CD4-positive, alpha-beta T cell treated with Interleukin-15 for 1 hour (primary cell): ENCODE data around the gene FNDC8.
A peak's percentile ranks its signal among the peaks of the same experiment; 100 is the strongest.
"Not testable (repeated sequence)": the region's sequence is repeated elsewhere in the genome, so short reads cannot be mapped to it uniquely, and the experiment has no call there.

Experiments
- DNase-seq: peaks from one replicate; pipeline ENCODE4 v3.0.0-alpha.2; 2020

FNDC8 gene

DNA sequence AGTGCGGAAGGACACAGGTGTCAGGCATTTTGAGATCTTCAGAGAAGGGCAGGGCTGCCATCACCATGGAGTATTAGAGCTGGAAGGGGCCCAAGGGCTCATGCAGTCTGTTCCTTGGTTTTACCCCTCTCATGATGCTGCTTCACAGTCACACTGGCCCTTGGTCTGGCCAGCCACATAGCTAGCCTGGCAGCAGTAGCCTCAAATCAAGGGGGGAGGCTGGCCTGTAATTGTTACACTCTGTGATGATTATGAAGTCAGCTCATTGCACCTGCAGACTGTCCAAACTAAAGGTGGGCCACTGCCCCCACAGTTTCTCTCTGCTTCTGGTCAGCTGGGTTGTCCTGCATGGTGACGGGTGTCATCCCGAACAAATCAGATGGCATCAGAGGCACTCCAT, at the start of gene FNDC8:
FNDC8 (plus strand) TSS at position 301 of the 400 bp plus-strand sequence; CDS start at position 380, 79 bp downstream.
- no peak for DNase-seq

DNA sequence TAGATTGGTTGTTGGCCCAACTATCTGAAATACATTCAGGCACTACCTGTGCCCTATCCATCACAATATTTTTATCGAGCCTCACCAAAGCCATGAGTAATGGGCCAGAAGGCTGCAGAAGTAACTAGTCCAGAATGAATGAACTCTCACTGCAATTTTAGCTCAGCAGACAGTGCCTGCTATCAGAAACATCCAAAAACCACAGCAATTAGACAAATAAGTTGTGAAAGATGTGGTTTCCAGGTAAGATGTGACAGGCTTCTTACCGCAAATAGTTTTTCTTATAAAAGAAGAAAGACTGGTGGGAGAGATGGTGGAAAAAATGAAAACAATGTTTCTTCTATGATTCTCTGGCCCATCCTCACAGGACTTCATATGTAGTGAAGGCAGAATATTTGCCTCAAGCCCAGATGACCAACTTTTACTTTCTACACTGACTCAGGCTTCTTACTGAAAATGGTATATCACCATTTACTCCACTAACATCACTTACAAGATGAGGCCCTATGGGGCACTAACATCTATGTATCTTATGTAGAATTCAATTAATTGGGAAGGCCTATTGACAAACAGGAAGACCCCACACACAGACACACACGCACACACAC, 48.1 kb upstream of the FNDC8 start:
- DNase-seq = no peak

GRCh38 chr17:35073991-35074627, 47.3 kb upstream of the FNDC8 start:
- no peak for DNase-seq

DNA sequence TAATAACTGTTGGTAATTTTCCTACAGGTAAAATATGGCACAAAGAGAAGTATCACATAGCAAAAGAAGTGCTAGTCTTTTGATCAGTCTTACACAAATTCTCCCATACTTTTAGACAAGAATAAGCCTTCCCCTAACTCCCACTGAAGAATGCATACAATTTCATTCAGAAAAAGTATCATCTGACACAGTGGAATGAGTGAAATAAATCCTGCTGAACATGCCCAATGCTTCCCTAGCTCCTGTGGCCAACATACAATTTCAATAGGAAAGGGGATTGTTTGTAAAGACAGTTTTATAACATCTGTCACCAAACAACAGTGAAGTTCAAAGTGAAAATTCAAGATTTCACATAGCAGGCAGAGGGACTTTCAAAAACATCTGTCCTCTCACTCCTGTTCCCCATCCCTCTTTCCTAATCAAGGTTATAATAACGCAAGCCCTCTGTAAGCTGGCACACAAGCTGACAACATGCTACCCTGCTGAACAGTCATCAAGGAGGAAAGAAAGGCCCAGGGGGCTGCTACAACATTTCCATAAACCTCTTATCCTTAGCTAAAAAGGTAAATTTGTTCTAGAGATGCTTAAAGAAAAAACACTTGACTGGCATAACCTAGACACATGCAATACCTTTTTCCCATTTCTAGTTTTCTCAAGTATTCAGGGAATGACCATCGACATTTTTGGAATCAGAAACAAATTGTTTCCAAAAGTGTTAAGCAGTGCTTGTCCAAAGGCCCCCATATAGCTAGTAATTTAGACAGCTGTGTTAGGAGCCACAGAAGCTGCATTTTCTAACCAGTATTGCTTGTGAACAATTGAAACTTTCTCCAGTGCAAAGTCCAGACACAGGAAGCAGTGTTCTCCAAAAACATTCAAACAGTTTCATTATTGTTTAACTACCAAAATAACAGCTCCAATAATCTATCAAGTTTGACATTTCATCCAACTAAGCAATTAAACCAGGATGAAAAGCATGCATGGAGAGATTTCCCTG, 46.4 kb upstream of the FNDC8 start:
- no peak for DNase-seq

DNA sequence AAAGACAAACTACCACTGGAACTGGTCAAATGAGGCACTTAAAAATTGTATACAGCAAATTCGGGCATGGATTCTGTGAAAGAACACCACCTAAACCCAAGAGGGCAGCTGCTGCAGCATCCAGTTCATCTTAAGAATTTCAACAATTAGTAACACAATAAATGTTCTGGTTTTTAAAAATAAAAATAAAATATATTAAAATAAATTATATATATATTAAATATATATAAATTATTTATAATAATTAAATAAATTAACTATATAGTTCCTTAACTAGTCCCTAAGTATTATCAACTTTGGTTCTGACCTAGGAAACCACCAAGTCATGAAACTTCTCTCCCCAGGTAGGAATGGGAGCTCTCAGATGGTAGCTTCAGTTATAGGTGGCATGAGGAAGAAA, 44.5 kb upstream of the FNDC8 start:
- no peak for DNase-seq

GRCh38 chr17:35079547-35080423, 41.6 kb upstream of the FNDC8 start:
- no peak for DNase-seq

DNA sequence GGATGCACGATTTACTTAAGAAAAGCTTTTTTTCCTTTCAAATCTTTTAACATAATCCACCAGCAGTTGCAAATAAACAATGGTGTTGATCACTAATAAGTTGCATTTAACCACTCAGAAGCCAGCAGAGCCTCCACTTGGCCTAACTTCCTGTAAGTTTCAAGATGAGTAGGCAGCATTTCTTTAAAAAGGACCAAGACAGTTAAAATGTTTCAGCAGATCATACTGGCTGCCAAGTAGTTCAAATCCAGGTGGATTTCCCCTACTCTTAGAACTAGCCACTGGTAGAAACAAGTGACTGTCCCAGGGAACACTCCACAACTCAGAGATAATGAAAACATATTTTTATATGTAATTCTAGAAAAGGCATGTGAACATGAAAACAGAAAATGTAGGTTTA, 40.9 kb upstream of the FNDC8 start:
- DNase-seq = no peak

DNA sequence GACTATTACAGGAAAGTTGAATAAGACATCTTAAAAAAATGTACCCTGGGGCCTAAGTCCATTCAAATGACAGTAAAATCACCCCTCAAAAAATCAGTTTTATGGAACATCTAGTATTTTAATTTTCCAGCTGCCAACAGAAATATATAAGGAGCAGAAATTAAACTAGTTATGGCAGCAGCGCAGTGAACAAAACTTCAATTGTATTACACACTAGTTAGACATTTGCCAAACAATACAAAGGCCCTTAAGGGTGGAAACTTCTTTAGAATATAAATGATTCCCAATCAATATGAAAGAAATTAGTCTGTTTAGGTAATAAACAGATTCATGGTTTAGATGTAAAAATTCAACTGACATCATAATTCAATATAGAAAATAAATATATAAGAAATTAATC, 39.8 kb upstream of the FNDC8 start:
- DNase-seq = no peak

DNA sequence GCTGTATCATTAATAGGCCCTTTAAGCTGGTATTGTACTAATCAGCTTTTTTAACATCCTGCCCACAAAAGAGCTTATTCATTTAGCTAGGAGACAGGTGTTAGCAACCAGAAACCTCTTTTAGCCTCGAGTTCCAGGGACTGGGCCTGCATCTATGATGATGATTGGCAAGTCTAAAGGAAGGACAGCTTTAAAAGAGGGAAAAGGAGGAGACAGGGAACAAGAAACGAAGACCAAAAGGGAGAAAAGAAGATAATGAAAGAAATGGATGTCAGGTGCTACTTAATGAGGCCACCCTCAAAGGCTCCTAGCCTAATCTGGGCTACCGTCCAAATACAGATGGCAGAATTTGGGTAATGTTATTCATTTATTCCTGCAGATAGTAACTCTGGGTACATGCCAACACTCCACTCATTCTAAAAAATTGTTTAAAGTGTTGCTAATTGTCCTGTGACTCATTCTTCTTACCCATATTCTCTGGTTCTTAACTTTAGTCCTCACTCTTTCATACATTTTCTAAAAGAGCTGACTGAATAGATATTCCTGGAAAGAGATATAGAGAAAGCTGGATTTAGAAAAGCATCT, 39.2 kb upstream of the FNDC8 start:
- DNase-seq = no peak

DNA sequence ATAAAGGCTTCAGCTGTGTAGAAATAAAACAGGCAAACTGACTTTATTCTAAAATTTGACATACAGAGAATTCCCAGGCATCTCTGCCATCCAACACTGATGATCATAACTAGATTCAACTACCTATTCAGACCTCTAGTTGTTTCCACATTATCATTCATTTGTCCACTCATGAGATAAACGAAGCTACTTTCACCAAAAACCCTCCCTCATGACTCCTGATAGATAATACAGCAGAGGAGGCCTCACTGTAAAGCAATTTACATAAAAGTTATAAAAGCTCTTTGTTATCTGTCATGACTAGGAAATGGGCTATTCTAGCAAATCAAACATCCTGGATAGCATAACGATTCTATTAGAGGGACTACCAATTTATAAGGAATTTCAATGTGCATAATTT, 38.3 kb upstream of the FNDC8 start:
- DNase-seq = no peak

- no peak for DNase-seq
These were observed 36.4 kb upstream of the FNDC8 start for GRCh38 chr17:35084987-35085386.

GRCh38 chr17:35086164-35086563, 35.3 kb upstream of the FNDC8 start:
- DNase-seq = no peak

GRCh38 chr17:35086931-35087573, 34.4 kb upstream of the FNDC8 start:
- DNase-seq = no peak

DNA sequence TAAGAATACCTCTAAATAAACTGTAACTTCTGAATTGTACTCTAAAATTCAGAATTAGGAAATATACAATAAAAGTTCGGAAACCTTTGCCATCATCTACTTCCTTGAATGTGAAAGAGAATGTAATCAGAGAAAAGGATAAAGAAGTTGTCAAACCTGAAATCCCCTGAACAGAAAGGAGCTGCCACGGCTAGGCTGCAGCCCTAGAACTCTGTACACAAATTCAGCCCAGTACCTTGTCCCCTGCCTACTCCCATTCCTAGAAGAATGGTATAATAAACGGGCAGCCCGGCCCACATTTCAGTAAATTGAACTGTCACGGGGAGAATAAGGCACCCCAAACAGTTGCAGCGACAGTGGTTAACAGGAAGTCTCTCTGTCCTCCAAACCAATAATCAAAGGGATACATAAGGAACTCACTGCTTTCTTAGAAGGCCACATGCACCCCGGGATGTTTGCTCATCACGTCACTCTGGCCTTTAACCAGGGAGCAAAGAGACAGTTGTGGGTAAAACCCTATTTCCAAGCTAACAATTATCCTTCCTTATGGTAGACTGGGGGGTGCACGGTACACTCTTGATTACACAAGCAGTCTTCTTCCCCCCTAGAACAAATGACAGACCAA, 33.6 kb upstream of the FNDC8 start:
- peak; percentile 35 for DNase-seq

GRCh38 chr17:35088356-35088880, 33.0 kb upstream of the FNDC8 start:
- peak; percentile 40 for DNase-seq

DNA sequence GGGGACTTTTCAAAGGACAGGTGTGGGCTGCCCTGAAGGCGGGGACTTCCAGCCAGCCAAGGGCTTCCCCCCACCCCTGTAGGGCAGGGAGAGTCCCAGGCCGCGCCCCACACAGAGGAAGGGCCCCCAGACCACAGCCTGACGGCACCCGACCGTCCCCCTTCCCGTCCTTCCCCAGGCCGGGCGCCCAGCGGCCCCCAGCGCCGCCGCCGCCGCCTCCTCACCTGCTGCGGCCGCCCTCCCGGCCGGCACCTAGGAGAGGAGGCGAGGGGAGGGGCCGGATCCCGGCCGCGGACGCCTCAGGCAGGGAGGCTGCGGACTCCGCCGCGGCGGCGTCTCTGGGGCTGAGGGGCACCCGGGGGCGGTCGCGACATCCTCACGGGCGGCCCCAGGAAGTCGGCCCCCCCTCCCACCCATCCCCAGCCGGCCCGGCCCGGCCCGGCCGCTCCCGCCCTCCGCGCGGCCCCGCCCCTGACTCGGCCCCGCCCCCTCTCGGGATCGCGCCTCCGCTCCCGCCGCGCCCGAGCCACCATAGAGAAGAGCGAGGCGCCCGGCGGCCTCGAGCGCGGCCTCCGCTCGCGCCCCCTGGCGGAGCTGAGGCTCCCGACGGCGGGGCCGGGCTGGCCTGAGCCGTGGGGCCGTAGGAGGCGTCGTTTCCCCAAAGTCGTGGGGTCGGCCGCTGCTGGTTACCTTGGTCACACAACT, 32.4 kb upstream of the FNDC8 start:
- peak; percentile 91 for DNase-seq

- peak; percentile 48 for DNase-seq
These were observed 31.7 kb upstream of the FNDC8 start for GRCh38 chr17:35089586-35090296.

DNA sequence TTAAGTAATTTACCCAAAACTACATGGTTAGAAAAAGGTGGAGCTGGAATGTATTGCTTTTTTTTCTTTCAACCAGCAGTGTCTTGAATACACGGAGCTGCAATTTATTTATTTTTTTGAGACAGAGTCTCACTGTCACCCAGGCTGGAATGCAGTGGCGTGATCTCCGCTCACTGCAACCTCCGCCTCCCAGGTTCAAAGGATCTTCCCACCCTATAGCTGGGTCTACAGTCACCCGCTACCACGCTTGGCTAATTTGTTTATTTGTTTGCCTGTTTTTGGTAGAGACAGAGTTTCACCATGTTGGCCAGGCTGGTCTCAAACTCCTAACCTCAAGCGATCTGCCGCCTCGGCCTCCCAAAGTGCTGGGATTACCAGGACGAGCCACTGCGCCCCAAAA, 30.7 kb upstream of the FNDC8 start:
- not testable (repeated sequence) for DNase-seq

- DNase-seq = no peak
These were observed 26.5 kb upstream of the FNDC8 start for GRCh38 chr17:35094902-35095301.

DNA sequence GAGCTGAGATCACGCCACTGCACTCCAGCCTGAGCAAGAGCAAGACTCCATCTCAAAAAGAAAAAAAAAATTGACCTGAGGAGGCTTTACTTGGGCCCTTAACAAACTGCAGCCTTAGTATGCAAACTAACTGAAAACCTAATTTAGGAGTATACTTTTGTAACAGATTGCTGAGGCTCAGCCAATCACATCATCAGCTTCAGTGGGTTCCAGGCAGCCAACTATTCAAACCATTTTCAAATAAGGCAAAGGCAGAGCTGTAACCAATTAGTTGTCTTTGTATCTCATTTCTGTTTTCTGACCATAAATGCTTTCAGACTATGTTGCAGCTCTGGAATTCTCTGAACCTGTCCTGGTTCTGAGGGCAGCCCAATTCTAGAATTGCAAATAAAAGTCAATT, 25.7 kb upstream of the FNDC8 start:
- no peak for DNase-seq
